HEK293T (cell line): ENCODE results near the gene SGSM1.

ENCODE experiments used
- CTCF ChIA-PET: fragments of 350-600 bp; formaldehyde crosslinking; extraction: SDS; loops from one replicate; lab custom pipeline; 2021; ENCODE audit warnings: antibody characterized with exemption, inconsistent platforms; lab: Yijun Ruan, JAX
- POLR2A ChIA-PET: fragments of 350-600 bp; formaldehyde crosslinking; extraction: SDS; loops from one replicate; lab custom pipeline; 2020; ENCODE audit warnings: antibody characterized with exemption, inconsistent platforms; lab: Yijun Ruan, JAX
- DNase-seq: peaks from one replicate; pipeline ENCODE4 v3.0.0; 2012; ENCODE audit warnings: mixed read lengths; ENCODE audit errors: extremely low spot score
- ARNT ChIP-seq: fragments of 450-650 bp; IDR thresholded peaks from 2 replicates; pipeline ENCODE4 v1.6.1; 2017; ENCODE audit warnings: mild to moderate bottlenecking
- BHLHE40 ChIP-seq: fragments of 450-650 bp; IDR thresholded peaks from 2 replicates; pipeline ENCODE4 v1.6.1; 2016; ENCODE audit warnings: mild to moderate bottlenecking, moderate library complexity, borderline replicate concordance
- CTBP1 ChIP-seq: fragments of 450-650 bp; IDR thresholded peaks from 2 replicates; pipeline ENCODE4 v1.6.1; 2016; ENCODE audit warnings: borderline replicate concordance
- ELF4 ChIP-seq: fragments of 450-650 bp; IDR thresholded peaks from 2 replicates; pipeline ENCODE4 v1.6.1; 2017; ENCODE audit warnings: antibody characterized with exemption
- FOXA1 ChIP-seq: fragments of 450-650 bp; IDR thresholded peaks from 2 replicates; pipeline ENCODE4 v1.6.1; 2016; ENCODE audit warnings: mild to moderate bottlenecking
- FOXK2 ChIP-seq: fragments of 450-650 bp; IDR thresholded peaks from 2 replicates; pipeline ENCODE4 v1.6.1; 2016; ENCODE audit warnings: mild to moderate bottlenecking
- FOXM1 ChIP-seq: fragments of 450-650 bp; IDR thresholded peaks from 2 replicates; pipeline ENCODE4 v1.6.1; 2017; ENCODE audit warnings: mild to moderate bottlenecking, borderline replicate concordance
- HDGF ChIP-seq: fragments of 450-650 bp; IDR thresholded peaks from 2 replicates; pipeline ENCODE4 v1.6.1; 2017; ENCODE audit warnings: antibody characterized with exemption, borderline replicate concordance
- L3MBTL2 ChIP-seq: fragments of 450-650 bp; conservative IDR thresholded peaks from 2 replicates; pipeline ENCODE4 v1.6.1; 2016; ENCODE audit warnings: mild to moderate bottlenecking
- LEF1 ChIP-seq: fragments of 450-650 bp; IDR thresholded peaks from 2 replicates; pipeline ENCODE4 v1.6.1; 2017; ENCODE audit warnings: mild to moderate bottlenecking, borderline replicate concordance
- NFRKB ChIP-seq: fragments of 450-650 bp; IDR thresholded peaks from 2 replicates; pipeline ENCODE4 v1.6.1; 2016; ENCODE audit warnings: mild to moderate bottlenecking, moderate library complexity
- SP1 ChIP-seq: fragments of 450-650 bp; IDR thresholded peaks from 2 replicates; pipeline ENCODE4 v1.6.1; 2017
- SUZ12 ChIP-seq: fragments of 450-650 bp; IDR thresholded peaks from 2 replicates; pipeline ENCODE4 v1.6.1; 2016; ENCODE audit warnings: mild to moderate bottlenecking
- TARDBP ChIP-seq: fragments of 450-650 bp; IDR thresholded peaks from 2 replicates; pipeline ENCODE4 v1.6.1; 2016
- ZNF384 ChIP-seq: fragments of 450-650 bp; IDR thresholded peaks from 2 replicates; pipeline ENCODE4 v1.6.1; 2016
- TF ChIP-seq, protein P1 (sequence below): fragments of 450-650 bp; IDR thresholded peaks from 2 replicates; pipeline ENCODE4 v1.6.1; 2016

SGSM1 gene

DNA sequence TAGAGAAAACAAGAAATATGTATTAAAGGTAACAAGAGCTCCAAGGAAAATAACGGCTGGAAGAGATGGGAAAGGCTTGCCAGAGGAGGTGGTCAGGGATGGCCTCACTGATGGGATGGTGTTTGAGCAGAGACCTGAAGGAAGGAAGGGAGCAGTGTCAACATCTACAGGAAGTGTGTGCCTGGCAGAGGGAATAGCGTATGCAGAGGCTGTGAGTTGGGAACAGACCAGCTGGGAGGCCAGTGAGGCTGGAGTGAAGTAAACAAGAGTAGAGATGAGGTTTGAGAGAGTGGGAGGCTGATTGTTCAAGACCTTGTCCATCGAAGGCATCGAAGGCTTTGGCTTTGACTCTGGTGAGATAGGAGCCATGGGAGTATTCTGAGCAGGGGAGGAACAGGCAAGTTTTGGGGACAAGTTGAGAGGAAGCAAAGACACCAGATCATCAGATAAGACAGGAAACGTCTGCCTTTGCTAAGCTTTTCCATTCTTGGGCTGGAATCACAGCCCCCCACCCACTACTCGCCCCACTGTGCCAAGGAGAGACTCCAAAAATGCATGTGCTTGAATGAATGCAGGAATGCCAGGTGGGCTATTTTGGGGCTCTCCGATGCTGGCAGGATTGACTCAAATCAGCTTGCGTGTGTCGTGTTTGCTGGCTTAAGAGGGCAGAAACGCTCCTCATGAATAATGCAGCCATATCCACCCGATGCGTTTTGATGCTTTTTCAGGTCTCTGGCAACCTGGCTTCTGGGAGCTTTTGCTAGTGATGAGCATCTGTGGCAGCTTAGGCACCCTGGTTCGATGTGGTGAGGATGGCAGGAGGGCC lies 7.2 kb downstream of the SGSM1 start:
- ChIA-PET CTCF (interaction anchor here (0.6 to 1.5 kb wide), 3 partner anchors 10 to 33 kb away, joined by 3 to 5 read pairs (median 5); no protein-coding TSS in a partner anchor), POLR2A (no interaction called here)
- TF ChIP-seq FOXK2 (no peak), LEF1 (no peak), CTBP1 (no peak), NFRKB (no peak), L3MBTL2 (no peak)
- DNase-seq: no peak

DNA sequence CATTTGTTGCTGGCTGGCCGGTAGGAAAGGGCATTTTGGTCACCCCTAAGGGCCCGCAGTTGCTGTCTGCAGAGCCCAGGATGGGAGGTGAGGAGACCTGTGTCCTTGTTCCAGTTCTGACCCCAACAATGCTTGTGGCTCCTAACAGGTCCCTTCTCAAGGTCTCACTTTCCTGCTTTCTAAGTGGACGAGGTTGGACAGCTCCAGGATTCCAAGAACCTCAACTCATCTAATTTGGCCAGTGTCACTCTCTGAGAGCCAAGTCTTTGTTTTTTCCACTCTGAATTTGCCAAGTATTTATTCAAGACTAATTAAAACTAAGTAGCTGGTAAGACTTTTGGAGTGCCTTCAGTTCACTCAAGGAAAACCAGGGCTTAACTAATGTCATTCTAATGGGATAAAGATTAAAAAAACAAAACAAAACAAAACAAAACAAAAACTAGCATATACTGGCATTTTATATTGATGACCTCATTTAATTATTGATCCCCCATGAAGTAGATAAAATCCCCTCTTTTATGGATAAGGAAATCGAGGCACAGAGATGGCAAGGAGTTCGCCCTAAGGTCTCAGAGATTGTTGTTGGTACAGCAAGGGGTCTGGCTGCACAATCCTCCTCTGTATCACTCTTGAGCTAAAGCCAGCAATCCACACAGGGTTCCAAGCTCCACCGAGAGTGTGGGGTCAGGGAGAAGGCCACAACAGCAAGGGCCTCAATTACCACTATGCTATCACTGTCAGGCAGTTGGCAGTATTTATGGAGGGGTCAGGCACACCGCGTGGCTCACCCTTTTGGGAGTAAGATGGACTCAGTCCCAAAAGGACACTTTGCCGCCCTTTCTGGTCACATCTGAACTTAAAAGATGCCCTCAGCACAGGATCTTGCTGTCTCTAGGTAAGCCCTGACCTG lies 8.1 kb downstream of the SGSM1 start:
- ChIA-PET POLR2A (no interaction called here), CTCF (interaction anchor here (1.5 kb wide), 1 partner anchor 11 kb away, joined by 5 read pairs; no protein-coding TSS in a partner anchor)
- no peak for DNase-seq
- no peak for TF ChIP-seq SUZ12
- no peak for TF ChIP-seq FOXK2
- no peak for TF ChIP-seq L3MBTL2
- no peak for TF ChIP-seq CTBP1
- TF ChIP-seq BHLHE40: no peak
- TF ChIP-seq TARDBP: no peak
- TF ChIP-seq FOXA1: no peak
- TF ChIP-seq NFRKB: no peak
- TF ChIP-seq ZNF384: no peak
- no peak for TF ChIP-seq ARNT
- no peak for TF ChIP-seq FOXM1
- TF ChIP-seq, protein P1, sequence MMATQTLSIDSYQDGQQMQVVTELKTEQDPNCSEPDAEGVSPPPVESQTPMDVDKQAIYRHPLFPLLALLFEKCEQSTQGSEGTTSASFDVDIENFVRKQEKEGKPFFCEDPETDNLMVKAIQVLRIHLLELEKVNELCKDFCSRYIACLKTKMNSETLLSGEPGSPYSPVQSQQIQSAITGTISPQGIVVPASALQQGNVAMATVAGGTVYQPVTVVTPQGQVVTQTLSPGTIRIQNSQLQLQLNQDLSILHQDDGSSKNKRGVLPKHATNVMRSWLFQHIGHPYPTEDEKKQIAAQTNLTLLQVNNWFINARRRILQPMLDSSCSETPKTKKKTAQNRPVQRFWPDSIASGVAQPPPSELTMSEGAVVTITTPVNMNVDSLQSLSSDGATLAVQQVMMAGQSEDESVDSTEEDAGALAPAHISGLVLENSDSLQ: no peak
- TF ChIP-seq HDGF: no peak
- TF ChIP-seq ELF4: no peak

DNA sequence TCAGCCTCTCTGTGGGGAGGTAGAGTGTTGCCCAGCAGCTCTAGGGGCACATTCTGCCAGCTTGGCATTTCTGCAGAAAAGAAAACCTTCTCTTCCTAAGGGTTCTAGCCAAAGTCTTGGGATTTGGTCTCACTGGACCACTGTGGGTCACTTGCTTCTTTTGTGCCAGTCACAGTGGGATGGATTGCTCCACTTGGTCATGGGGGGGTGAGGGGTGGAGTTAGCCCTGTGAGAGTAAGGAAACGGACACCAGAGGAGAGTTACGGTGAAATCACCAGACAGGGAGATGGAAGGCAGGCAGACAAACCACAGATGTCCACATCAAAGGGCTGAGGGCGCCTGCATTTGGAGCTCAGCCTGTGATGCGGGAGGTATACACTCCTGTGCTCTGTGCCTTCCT lies 10.8 kb downstream of the SGSM1 start:
- TF ChIP-seq ARNT (no peak), LEF1 (no peak), ELF4 (no peak), SP1 (no peak), BHLHE40 (no peak), HDGF (no peak)
- TF ChIP-seq, protein P1: no peak
- ChIA-PET CTCF (interaction anchor here (0.6 to 0.7 kb wide), 2 partner anchors 33 to 718 kb away, joined by 3 to 5 read pairs; no protein-coding TSS in a partner anchor), POLR2A (no interaction called here)
- no peak for DNase-seq

DNA sequence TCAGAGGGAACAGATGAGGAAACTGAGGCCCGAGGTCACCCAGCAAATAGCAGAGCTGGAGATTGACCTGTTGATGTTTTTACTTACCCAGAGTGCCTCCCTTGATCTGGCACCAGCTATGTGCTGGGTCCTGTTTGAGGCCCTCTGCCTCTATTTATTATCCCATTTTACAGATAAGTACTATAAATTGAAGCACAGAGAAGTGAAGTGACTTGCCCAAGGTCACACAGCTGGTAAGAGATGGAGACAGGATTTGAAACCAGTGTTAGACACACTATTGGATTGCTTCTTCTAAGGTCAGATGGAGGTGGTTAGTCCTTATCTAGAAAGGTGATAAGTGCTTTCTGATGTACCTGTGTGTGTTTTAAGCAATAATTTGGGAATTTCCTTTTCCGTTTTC lies 13.5 kb downstream of the SGSM1 start:
- CTCF ChIA-PET: no interaction called here
- TF ChIP-seq LEF1 (no peak), NFRKB (no peak), FOXA1 (no peak), SP1 (no peak), ELF4 (no peak), ZNF384 (no peak)
- POLR2A ChIA-PET: no interaction called here
- no peak for DNase-seq

DNA sequence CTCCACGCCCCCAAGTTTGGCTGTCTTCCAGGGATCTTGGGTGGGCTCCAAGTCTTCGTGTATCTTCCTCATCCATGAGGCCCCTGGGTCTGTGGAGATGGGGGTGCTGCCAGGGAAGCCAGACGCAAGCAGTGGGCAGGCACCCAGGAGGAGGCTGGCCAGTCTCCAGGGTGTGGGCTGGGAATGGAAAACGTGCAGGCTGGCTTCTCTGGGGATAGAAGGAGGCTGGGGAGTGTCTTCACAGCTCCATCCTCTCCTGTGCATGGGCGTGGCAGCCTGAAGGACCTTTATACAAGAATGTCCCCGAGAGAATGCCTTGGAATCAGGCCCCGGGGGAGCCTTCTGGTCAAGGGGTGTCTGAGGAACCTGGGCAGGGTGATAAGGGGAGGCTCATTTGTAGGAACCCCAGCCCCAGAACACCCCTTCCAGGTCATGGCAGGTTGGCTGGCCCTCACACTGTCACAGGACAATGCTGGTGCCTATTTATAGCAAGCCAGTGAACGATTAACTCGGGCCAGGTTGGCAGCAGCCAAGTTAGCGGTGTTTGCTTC lies 14.0 kb downstream of the SGSM1 start:
- ChIA-PET POLR2A (no interaction called here), CTCF (no interaction called here)
- DNase-seq: no peak
- no peak for TF ChIP-seq FOXK2
- no peak for TF ChIP-seq HDGF
- TF ChIP-seq ELF4: no peak

DNA sequence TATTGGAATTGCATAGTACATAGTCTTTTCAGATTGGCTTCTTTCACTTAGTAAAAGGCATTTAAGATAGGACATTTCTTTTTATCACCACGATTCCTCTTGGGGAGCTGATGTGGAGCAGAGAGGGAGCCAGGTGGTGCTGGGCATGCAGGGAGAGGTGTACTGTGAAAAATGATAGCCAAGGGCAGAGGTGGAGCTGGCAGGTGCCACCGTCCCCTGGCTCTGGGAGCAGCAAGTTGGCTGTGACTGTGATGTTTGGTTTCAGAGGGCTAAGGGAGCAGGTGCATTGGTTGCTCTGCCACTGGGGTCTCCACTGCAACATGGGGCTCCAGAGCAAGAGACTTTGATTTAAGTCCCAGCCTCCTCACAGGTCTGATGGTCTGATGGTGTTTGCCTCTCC lies 16.5 kb downstream of the SGSM1 start:
- TF ChIP-seq HDGF (no peak), BHLHE40 (no peak), LEF1 (no peak), FOXM1 (no peak), CTBP1 (no peak), TARDBP (no peak), SUZ12 (no peak), ELF4 (no peak), ARNT (no peak), SP1 (no peak), FOXA1 (no peak), NFRKB (no peak), L3MBTL2 (no peak), FOXK2 (no peak), ZNF384 (no peak)
- TF ChIP-seq, protein P1: no peak
- ChIA-PET CTCF (interaction anchor here (0.7 kb wide), 1 partner anchor 23 kb away, joined by 4 read pairs; no protein-coding TSS in a partner anchor), POLR2A (no interaction called here)
- no peak for DNase-seq
